DOHH2 (cell line): ENCODE data around the gene SNRNP48.
A peak's percentile ranks its signal among the peaks of the same experiment; 100 is the strongest.

ENCODE experiments used
- H3F3A ChIP-seq: fragments of 200-600 bp; sonication (generic), shearing (Covaris generic); 2 replicates; pipeline ENCODE4 v1.6.0; 2016; ENCODE audit warnings: antibody characterized with exemption, mild to moderate bottlenecking; ENCODE audit not compliant: control insufficient read depth, insufficient read depth
- H3K27ac ChIP-seq: fragments of 200-600 bp; sonication (generic); 2 replicates; pipeline ENCODE4 v1.5.1; 2014; ENCODE audit warnings: low read depth, mild to moderate bottlenecking, low read length, moderate library complexity
- H3K27me3 ChIP-seq: fragments of 200-600 bp; sonication (generic); 2 replicates; pipeline ENCODE4 v1.6.1; 2014; ENCODE audit warnings: mild to moderate bottlenecking, low read length, mixed read lengths; ENCODE audit not compliant: control insufficient read depth
- H3K36me3 ChIP-seq: fragments of 200-600 bp; sonication (generic); 2 replicates; pipeline ENCODE4 v1.6.1; 2014; ENCODE audit warnings: mild to moderate bottlenecking, low read length, moderate library complexity, mixed read lengths; ENCODE audit not compliant: control insufficient read depth
- H3K4me1 ChIP-seq: fragments of 200-600 bp; sonication (generic); 2 replicates; pipeline ENCODE4 v1.6.1; 2014; ENCODE audit warnings: mild to moderate bottlenecking, low read length, mixed read lengths; ENCODE audit not compliant: control insufficient read depth
- H3K4me2 ChIP-seq: fragments of 200-600 bp; sonication (generic); 2 replicates; pipeline ENCODE4 v1.6.0; 2014; ENCODE audit warnings: mild to moderate bottlenecking, low read length, moderate library complexity
- H3K4me3 ChIP-seq: fragments of 200-600 bp; sonication (generic); 2 replicates; pipeline ENCODE4 v1.5.1; 2014; ENCODE audit warnings: mild to moderate bottlenecking, low read length, mixed read lengths
- H3K79me2 ChIP-seq: fragments of 200-600 bp; sonication (generic); 2 replicates; pipeline ENCODE4 v1.6.1; 2014; ENCODE audit warnings: mild to moderate bottlenecking, low read length, mixed read lengths; ENCODE audit not compliant: control insufficient read depth
- H3K9me2 ChIP-seq: fragments of 200-600 bp; sonication (generic); replicated peaks from 2 replicates; pipeline ENCODE4 v1.6.1; 2014; ENCODE audit warnings: mild to moderate bottlenecking, low read length, mixed read lengths; ENCODE audit not compliant: control insufficient read depth
- H3K9me3 ChIP-seq: fragments of 200-600 bp; sonication (generic); 2 replicates; pipeline ENCODE4 v1.6.1; 2014; ENCODE audit warnings: antibody characterized with exemption, low read length, mixed read lengths; ENCODE audit not compliant: control insufficient read depth, insufficient read depth
- H4K20me1 ChIP-seq: fragments of 200-600 bp; sonication (generic); 2 replicates; pipeline ENCODE4 v1.6.0; 2014; ENCODE audit warnings: low read depth, mild to moderate bottlenecking, antibody characterized with exemption, low read length, moderate library complexity; ENCODE audit not compliant: control insufficient read depth, insufficient read depth
- CTCF ChIP-seq: fragments of 200-600 bp; sonication (generic); IDR thresholded peaks from one replicate; pipeline ENCODE4 v1.5.1; 2014; ENCODE audit warnings: antibody characterized with exemption, mild to moderate bottlenecking, low read depth, low read length; ENCODE audit not compliant: poor library complexity, severe bottlenecking
- EZH2phosphoT487 ChIP-seq: fragments of 200-600 bp; sonication (generic); IDR thresholded peaks from 2 replicates; pipeline ENCODE4 v1.6.1; 2017; ENCODE audit warnings: borderline replicate concordance, mild to moderate bottlenecking, antibody characterized with exemption, low read length, moderate library complexity, mixed read lengths

SNRNP48 gene

DNA sequence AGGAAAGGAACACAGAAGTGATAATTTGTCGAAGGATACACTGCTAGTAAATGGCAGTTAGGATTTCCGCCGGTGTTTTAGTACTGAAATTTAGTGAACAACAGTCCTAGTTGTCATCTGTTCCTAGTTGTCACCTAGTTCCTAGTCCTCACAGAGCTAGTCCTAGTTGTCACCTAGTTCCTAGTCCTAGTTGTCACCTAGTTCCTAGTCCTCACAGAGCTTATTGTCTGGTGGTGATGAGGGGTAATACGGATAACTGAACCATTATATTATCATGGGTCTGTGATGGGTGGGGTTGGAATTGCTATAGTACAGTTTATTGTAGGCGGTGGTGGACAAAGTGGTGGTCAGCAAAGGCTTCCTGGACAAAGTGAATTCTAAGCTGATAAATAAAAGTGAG is 1.8 kb downstream of the SNRNP48 start:
- Histone ChIP-seq H3K4me3 (peak overlapping the region; percentile 86), H4K20me1 (peaks cover 16% of the 10 kb centered on the region), H3K27me3 (no peaks in the 10 kb centered on the region)

DNA sequence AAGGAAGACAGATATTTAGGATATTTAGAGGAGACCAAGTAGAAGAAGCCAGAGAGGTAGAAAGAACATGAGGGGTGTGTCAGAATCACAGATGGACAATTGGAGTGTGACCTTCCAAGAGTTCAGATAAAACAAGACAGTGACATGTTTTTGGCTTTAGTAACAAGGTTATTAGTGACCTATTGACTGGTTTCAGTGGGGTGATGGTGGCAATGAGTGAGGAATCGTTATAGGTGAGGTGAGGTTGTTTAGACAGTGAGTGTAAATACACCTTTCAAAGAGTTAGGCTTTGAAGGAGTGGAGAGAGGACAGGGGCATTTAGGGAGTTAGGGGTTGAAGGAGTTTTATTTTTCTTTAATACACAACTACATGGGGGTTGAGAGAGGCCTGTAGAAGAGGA is 3.2 kb downstream of the SNRNP48 start:
- peaks cover 22% of the 10 kb centered on the region for H3K4me1 ChIP-seq
- no peak overlapping the region for H3K4me3 ChIP-seq
- no peaks in the 10 kb centered on the region for H3K9me3 ChIP-seq
- no peaks in the 10 kb centered on the region for H3F3A ChIP-seq
- peaks cover 57% of the 10 kb centered on the region for H3K36me3 ChIP-seq
- H3K27me3 ChIP-seq, result no peaks in the 10 kb centered on the region
- H3K4me2 ChIP-seq, result no peak overlapping the region
- peaks cover 43% of the 10 kb centered on the region for H3K79me2 ChIP-seq
- no peaks in the 10 kb centered on the region for H3K9me2 ChIP-seq
- no peak overlapping the region for H3K27ac ChIP-seq
- peaks cover 16% of the 10 kb centered on the region for H4K20me1 ChIP-seq
- TF ChIP-seq EZH2phosphoT487 (no peak), CTCF (no peak)

More for the DNA sequence above, 1.8 kb downstream of the SNRNP48 start:
- Histone ChIP-seq H3K9me3 (no peaks in the 10 kb centered on the region), H3K4me1 (peaks cover 22% of the 10 kb centered on the region), H3F3A (no peaks in the 10 kb centered on the region), H3K27ac (no peak overlapping the region), H3K36me3 (peaks cover 44% of the 10 kb centered on the region), H3K4me2 (peak overlapping the region; percentile 97), H3K79me2 (peaks cover 43% of the 10 kb centered on the region), H3K9me2 (no peaks in the 10 kb centered on the region)
- TF ChIP-seq CTCF (no peak), EZH2phosphoT487 (no peak)

DNA sequence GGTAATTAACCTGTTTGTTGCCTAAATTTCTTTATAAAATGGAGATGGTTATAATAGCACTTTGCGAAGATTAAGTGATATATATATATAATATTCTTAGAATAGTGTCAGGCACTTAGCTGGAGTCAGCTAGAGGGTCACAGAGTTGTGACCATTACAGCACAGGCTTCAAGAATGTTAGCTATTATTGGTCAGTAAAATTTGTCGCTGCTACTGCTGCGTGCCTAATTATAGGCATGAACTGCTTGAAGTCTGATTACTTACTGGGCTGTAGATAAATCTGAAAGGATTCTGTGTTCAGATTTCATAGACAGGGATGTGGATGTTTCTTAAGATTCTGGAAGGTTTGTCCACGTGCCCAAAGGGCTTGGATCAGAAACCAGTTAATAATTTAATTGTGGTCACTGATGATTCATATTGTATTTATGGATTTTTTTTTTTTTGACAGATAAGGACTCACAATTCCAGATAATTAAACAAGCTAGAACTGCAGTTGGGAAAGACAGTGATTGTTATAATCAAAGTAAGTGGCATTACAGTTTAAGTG is 4.7 kb downstream of the SNRNP48 start:
- Histone ChIP-seq H3K4me3 (no peak overlapping the region), H3K27me3 (no peaks in the 10 kb centered on the region), H3K9me2 (no peaks in the 10 kb centered on the region), H3K36me3 (peaks cover 70% of the 10 kb centered on the region), H3K27ac (no peak overlapping the region), H3K9me3 (no peaks in the 10 kb centered on the region), H3K4me2 (no peak overlapping the region), H3K4me1 (peaks cover 16% of the 10 kb centered on the region), H4K20me1 (peaks cover 16% of the 10 kb centered on the region), H3K79me2 (peaks cover 38% of the 10 kb centered on the region), H3F3A (no peaks in the 10 kb centered on the region; the same call in 1 of the 2 replicates)
- TF ChIP-seq CTCF (no peak), EZH2phosphoT487 (no peak)

GRCh38 chr6:7604003-7604402 is 14.0 kb downstream of the SNRNP48 start:
- H3K9me2 ChIP-seq, result no peaks in the 10 kb centered on the region
- H3K79me2 ChIP-seq, result no peaks in the 10 kb centered on the region
- H3K9me3 ChIP-seq, result no peaks in the 10 kb centered on the region
- TF ChIP-seq EZH2phosphoT487 (no peak), CTCF (no peak)
- no peak overlapping the region for H3K27ac ChIP-seq
- H4K20me1 ChIP-seq, result no peaks in the 10 kb centered on the region
- no peak overlapping the region for H3K4me2 ChIP-seq
- H3K27me3 ChIP-seq, result no peaks in the 10 kb centered on the region
- no peaks in the 10 kb centered on the region; the same call in 1 of the 2 replicates for H3F3A ChIP-seq
- H3K36me3 ChIP-seq, result peaks cover 99% of the 10 kb centered on the region
- H3K4me1 ChIP-seq, result no peaks in the 10 kb centered on the region
- no peak overlapping the region for H3K4me3 ChIP-seq
